T follicular helper cell (primary cell): Measurements from ENCODE around the gene ZFP90.
"Not testable (repeated sequence)": the region's sequence is repeated elsewhere in the genome, so short reads cannot be mapped to it uniquely, and the experiment has no call there.

Experiments used
- DNase-seq: peaks from one replicate; pipeline ENCODE4 v3.0.0-alpha.2; 2020; ENCODE audit warnings: low read depth
- total RNA-seq, 2 experiments: gene quantifications; one replicate each; lab custom pipeline; 2026; lab: John Stamatoyannopoulos, UW

The ZFP90 gene
- 28.7 to 94.8 reads per million in 2 experiments for total RNA-seq

GRCh38 chr16:68538880-68539701 is at the start of gene ZFP90:
TSS of gene ZFP90 (plus strand) at chr16:68539291. CDS start at chr16:68539793, 502 bp downstream.
- peak; percentile 76 for DNase-seq

- DNase-seq, result no peak
Observed at GRCh38 chr16:68490358-68490757, 48.7 kb upstream of the ZFP90 start.

DNA sequence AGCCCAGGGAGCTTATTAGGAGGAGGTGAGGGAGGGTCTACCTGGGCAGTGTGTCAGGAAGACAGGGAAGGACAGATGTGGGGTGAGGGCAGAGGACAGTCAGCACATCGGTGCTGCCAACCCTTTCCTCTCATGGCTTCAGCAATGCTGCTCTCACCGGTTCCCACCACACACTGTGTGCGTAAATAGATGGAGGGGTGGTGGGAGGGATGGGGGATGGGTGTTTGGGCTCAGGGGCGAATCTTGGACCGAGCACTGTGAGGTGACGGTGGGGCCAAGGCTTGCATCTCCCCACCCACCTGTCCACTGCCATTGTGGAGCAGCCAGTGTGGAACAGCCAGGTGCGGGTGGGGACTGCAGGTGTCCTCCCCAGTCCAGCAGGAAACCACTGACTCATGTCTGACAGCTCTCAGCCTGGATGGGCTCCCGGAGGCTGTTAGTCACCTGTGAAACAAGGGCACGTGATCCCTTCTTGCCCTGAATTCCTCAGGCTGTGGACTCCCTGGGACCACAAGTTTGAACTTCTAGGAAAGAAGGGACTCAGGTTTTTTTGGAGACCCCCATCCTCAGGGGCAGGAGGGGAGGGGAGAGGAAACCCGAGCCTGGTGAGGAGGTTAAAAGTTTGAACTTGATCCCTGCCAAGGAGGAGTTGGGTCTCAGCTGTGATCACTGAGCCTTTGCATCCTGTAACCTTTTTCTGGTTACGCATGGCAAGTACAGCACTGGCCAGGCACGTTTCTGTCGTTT is 48.1 kb upstream of the ZFP90 start:
- DNase-seq, result no peak

- no peak for DNase-seq
Observed at GRCh38 chr16:68491576-68491950, 47.5 kb upstream of the ZFP90 start.

DNA sequence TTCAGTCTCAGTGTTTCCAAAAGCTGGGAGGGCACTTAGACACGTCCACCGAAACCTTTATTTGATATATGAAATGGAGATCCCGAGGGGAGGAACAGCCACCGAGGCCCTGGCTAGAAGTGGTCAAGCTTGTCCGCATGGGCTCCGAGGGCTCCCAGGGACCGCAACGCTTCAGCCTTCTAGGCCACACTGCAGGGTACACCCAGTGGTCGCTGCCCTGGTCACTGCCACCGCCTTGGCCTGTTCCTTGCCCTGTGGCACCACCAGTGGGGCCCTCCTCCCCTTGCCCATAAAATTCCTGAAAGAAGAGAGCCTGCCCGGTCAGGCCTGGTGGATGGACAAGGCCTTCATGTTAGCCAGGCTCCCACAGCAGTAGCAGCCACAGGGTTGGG is 46.9 kb upstream of the ZFP90 start:
- no peak for DNase-seq

DNA sequence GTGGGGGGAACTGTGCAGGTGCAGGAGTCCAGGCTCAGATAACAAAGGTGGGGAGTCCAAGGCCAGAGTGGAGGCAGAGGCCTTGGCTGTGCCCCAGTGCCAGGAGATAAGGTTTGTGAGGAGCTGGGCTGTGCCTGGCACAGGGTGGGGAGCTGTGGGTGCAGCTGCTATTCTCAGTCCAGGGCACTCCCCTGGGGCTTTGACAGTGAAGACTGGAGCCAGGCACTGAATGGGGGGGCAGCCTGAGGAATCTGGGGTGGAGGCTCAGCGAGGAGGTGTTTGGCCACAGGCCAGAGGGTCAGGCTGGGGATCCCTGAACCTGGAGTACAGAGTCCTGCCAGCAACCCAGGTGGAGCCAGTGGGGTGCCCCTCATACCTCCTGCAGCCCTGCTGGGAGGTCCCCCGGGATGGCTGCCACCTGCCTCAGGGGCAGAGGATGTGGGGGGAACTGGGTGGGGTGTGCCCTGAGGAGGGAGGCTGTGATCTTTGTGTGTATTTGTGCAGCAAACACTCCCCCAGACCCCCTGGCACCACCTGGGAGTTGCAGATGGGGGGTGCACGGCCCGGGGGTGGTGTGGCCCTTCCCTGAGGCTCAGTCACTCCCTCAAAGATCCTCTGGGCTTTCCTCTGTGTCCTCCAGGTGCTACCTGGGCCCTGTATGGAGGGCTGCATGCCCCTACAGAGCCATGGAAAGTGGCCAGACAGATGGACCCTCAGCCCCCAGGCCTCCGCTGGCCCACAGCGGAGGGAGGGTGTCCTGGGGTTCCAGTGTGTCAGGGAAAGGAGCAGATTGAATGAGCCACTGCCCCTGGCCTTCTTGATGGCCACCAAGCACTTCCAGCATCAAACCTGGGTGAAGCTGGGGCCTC is 46.3 kb upstream of the ZFP90 start:
- no peak for DNase-seq

GRCh38 chr16:68493412-68494070 is 45.5 kb upstream of the ZFP90 start:
- DNase-seq, result no peak

DNA sequence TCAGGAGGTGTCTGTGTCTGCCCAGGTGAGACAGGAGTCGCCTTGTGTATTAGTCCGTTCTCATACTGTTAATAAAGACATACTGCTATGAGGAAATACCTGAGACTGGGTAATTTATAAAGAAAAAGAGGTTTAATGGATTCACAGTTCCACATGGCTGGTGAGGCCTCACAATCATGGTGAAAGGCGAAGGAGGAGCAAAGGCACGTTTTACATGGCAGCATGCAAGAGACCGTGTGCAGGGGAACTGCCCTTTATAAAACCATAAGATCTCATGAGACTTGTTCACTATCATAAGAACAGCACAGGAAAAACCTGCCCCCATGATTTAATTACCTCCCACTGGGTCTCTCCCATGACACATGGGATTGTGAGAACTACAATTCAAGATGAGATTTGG is 44.8 kb upstream of the ZFP90 start:
- not testable (repeated sequence) for DNase-seq

DNA sequence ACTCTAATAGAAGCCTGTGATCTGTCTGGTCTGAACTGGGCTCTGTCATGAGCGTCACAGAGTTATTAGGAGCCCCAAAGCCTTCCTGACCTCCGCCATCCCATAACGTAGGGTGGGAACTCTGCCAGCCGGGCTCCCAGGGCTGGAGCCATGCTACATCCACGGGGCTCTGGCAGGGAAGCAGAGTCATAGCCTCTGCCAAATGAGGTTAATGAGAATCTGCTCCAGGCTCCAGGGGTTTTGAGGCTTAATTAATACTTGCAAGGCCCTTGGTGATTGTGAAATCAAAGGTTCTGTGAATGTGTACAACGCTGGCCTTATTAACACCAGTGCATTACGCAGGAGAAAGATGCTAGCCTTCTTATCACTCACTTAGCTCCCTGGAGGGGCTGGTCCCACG is 42.4 kb upstream of the ZFP90 start:
- DNase-seq, result no peak

DNA sequence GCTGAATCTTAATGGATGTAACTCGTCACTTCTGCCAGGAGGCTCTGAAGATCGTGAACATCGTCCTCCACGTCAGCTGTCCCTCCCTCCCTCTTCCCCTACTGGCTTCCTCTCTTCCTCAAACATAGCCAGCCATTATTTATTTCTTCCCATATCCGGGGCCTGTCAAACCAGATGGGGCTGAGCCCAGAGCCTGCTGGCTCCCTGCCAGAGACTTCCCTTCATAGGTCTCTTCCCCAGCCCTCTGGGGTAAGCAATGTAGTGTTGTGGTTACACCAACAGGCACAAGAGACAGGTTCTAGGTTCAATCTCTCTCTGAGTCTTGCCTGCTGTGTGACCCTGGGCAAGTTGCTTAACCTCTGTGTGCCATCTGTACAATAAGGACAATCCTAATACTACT is 40.1 kb upstream of the ZFP90 start:
- DNase-seq, result no peak

DNA sequence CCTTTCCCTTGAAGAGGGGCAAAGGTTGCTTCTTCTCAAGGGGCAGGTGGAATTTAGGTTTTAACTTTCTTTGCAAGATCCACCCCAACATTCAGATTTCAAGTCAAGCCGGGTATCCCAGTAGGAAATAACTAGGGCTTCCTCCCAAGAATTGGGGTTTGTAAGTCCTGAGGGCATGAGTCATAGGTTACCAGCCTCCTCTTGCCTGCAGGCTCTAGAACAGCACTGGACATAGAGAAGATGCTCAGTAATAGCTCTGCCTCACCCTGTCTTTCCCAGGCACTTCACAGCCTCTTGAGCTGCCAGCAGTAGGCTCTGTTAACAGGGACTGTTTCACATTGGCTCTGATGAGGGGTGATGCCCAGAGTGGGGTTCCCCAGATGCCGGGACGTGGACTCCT is 35.8 kb upstream of the ZFP90 start:
- no peak for DNase-seq

- DNase-seq, result no peak
Observed at GRCh38 chr16:68504066-68504465, 35.0 kb upstream of the ZFP90 start.

GRCh38 chr16:68506331-68507053 is 32.6 kb upstream of the ZFP90 start:
- DNase-seq, result no peak

DNA sequence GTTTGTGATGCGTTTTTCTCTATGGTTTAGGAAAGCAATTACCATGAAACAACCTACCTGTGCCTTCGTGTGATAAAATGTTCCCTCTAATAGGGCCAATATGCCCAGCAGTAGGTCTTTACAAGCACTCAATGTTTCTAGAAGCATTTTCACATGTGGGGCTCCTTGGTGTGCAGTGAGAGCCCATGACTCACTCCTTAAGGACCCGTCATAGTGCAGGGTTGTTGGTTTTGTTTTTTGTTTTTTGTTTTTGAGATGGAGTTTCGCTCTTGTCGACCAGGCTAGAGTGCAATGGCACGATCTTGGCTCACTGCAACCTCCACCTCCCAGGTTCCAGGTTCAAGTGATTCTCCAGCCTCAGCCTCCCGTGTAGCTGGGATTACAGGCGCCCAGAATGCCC is 31.1 kb upstream of the ZFP90 start:
- no peak for DNase-seq

GRCh38 chr16:68508641-68509240 is 30.4 kb upstream of the ZFP90 start:
- no peak for DNase-seq

DNA sequence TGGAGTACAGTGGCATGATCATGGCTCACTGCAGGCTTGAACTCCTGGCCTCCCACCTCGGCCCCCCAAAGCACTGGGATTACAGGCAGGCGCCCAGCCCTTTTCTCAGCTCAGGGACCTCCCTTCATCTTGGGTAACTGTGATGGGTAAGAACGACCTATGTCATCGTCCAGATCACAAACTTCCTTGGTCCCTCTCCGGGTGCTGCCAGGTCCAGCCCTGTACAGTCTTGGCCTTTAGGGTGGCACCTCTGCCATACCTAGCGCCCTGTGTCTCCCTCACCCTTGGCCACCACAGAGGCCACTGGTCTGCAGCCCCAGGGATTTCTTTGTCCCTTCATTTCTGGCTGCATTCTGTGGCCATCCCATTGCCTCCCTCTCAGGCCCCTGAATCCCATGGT is 29.7 kb upstream of the ZFP90 start:
- DNase-seq, result no peak

DNA sequence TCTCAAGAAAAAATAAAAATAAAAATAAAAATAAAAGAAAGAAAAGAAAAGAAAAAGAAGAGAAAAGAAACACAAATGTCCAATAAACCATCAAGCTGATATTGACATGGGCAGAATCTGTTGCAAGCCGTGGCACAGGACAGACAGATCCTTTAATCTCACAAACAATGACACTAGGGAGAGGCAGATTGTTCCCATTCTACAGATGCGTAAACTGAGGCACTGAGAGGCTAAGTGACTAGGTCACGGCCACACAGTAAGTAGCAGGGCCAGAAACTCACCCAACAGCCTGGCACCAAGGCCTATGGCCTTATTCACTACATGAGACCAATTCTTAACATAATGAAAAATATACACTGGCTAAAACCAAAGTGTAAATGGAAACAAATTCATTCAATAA is 28.3 kb upstream of the ZFP90 start:
- DNase-seq, result no peak

DNA sequence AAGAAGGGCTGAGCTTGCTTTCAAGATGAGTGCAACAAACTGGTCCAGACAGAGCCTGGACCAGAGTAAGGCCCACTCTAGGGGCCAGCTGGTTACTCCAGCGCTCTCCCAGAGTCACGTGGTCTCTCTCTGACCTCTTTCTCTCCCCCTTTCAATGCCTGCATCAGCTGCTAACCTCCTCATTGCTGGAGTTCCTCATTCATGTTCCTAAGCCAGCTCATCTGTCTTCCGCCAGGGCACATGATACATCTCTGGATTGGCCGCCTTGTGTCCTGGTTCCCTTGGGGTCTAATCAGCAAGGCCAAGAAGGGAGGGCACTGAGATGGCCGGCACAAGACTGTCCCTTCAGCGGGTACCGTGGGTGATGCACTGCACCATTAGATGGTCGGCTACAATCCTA is 26.9 kb upstream of the ZFP90 start:
- no peak for DNase-seq

GRCh38 chr16:68512742-68513141 is 26.3 kb upstream of the ZFP90 start:
- DNase-seq, result no peak

DNA sequence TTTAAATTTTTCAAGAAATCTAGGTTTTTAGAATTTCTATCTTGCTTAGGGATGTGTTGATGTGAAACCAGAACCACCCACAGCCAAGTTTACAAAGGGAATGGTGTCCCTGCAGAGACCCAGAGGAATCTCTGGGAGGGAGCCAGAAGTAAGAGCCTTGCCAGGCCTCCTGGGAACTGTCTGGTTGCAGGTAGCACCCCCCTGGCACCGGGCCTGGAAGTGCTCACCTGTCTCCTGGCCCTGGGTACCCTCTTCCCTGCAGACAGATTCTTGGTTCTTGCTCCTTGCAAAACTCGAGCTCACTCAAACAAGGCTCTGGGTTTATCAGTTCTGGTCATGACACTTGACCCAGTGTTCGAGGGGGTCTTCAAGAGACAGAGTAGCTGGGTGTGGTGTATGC is 24.6 kb upstream of the ZFP90 start:
- no peak for DNase-seq
